COLO668 (cell line): ENCODE data around the gene SSR3.
"Not testable (repeated sequence)": the region's sequence is repeated elsewhere in the genome, so short reads cannot be mapped to it uniquely, and the experiment has no call there.

Experiments used
- DNase-seq: peaks from one replicate; lab custom pipeline; 2025; ENCODE audit not compliant: unreplicated experiment; lab: John Stamatoyannopoulos, UW

Gene SSR3

GRCh38 chr3:156576051-156576450, 21.1 kb upstream of the SSR3 start:
- no peak for DNase-seq

GRCh38 chr3:156575641-156576040, 20.7 kb upstream of the SSR3 start:
- DNase-seq: no peak

- not testable (repeated sequence) for DNase-seq
Measured at GRCh38 chr3:156569881-156570280, 15.0 kb upstream of the SSR3 start.

GRCh38 chr3:156569016-156569415, 14.1 kb upstream of the SSR3 start:
- DNase-seq: not testable (repeated sequence)

GRCh38 chr3:156563900-156564682, 9.2 kb upstream of the SSR3 start:
- DNase-seq: no peak

GRCh38 chr3:156562486-156562885, 7.6 kb upstream of the SSR3 start:
- not testable (repeated sequence) for DNase-seq

- DNase-seq: no peak
Measured at GRCh38 chr3:156561533-156561932, 6.6 kb upstream of the SSR3 start.

GRCh38 chr3:156559321-156559720, 4.4 kb upstream of the SSR3 start:
- no peak for DNase-seq

GRCh38 chr3:156558389-156558788, 3.5 kb upstream of the SSR3 start:
- DNase-seq: no peak

GRCh38 chr3:156554515-156554841, 439 bp downstream of the SSR3 start:
- no peak for DNase-seq

GRCh38 chr3:156553705-156554356, 1.1 kb downstream of the SSR3 start:
- no peak for DNase-seq

GRCh38 chr3:156552973-156553372, 1.9 kb downstream of the SSR3 start:
- DNase-seq: no peak

- no peak for DNase-seq
Measured at GRCh38 chr3:156551746-156552145, 3.2 kb downstream of the SSR3 start.

- DNase-seq: no peak
Measured at GRCh38 chr3:156551261-156551660, 3.7 kb downstream of the SSR3 start.

GRCh38 chr3:156548902-156549301, 6.0 kb downstream of the SSR3 start:
- no peak for DNase-seq

GRCh38 chr3:156548041-156548687, 6.8 kb downstream of the SSR3 start:
- DNase-seq: no peak

GRCh38 chr3:156547637-156548036, 7.3 kb downstream of the SSR3 start:
- no peak for DNase-seq

GRCh38 chr3:156543043-156543555, 11.8 kb downstream of the SSR3 start:
- DNase-seq: no peak

GRCh38 chr3:156542101-156543042, 12.5 kb downstream of the SSR3 start:
- DNase-seq: no peak

- no peak for DNase-seq
Measured at GRCh38 chr3:156539802-156540201, 15.1 kb downstream of the SSR3 start.

- DNase-seq: no peak
Measured at GRCh38 chr3:156539051-156539450, 15.9 kb downstream of the SSR3 start.
